ENCODE data around the gene VRTN. TPM values are rescaled to one million over a fixed set of nuclear protein-coding genes. Genes with fewer than 3 reads are reported as not detected.

The VRTN gene
- total RNA-seq, 3 donors from 2014 or later, result not detected

- no peaks in the 10 kb centered on the region for H3K9me3 ChIP-seq
- no peak overlapping the region for H3K27ac ChIP-seq
- no peaks in the 10 kb centered on the region for H3K36me3 ChIP-seq
- TF ChIP-seq POLR2A (IDR thresholded peaks at IDR 0.05) (no peak), POLR2AphosphoS5 (IDR thresholded peaks at IDR 0.05) (no peak), CTCF (IDR thresholded peaks at IDR 0.05) (no peak)
- no peaks in the 10 kb centered on the region for H3K27me3 ChIP-seq
- intact Hi-C loops (cut with DNase I; ENCODE audit: low total_unique reads), result loop anchor here (10.0 kb wide), 1 partner anchor 126 kb away; no protein-coding TSS in a partner anchor
- no peaks in the 10 kb centered on the region for H3K4me1 ChIP-seq
- H3K4me3 ChIP-seq, result no peak overlapping the region
- DNase-seq (ENCODE audit: low spot score in 2 of 2), result no peak
Measured at GRCh38 chr14:74358176-74358829, 10.0 kb downstream of the VRTN start.

GRCh38 chr14:74360163-74360562, 11.9 kb downstream of the VRTN start:
- Histone ChIP-seq H3K36me3 (no peaks in the 10 kb centered on the region), H3K27me3 (no peaks in the 10 kb centered on the region), H3K9me3 (no peaks in the 10 kb centered on the region), H3K4me1 (no peaks in the 10 kb centered on the region), H3K4me3 (no peak overlapping the region), H3K27ac (no peak overlapping the region)
- intact Hi-C loops (cut with DNase I; ENCODE audit: low total_unique reads), result no loop called here
- DNase-seq (ENCODE audit: low spot score in 2 of 2), result no peak
- TF ChIP-seq POLR2A (IDR thresholded peaks at IDR 0.05), result no peak
- TF ChIP-seq CTCF (IDR thresholded peaks at IDR 0.05), result no peak
- no peak for TF ChIP-seq POLR2AphosphoS5 (IDR thresholded peaks at IDR 0.05)

GRCh38 chr14:74362361-74362915, 14.2 kb downstream of the VRTN start:
- intact Hi-C loops (cut with DNase I; ENCODE audit: low total_unique reads), result no loop called here
- DNase-seq (ENCODE audit: low spot score in 2 of 2), result peak; percentile 61 to 72
- H3K4me3 ChIP-seq, result peak overlapping the region in 1 of 3 donors; percentile 26
- no peaks in the 10 kb centered on the region for H3K9me3 ChIP-seq
- TF ChIP-seq CTCF (IDR thresholded peaks at IDR 0.05) (peak; percentile 93 to 95 (median 94)), POLR2AphosphoS5 (IDR thresholded peaks at IDR 0.05) (peak in 1 of 3 donors; percentile 20), POLR2A (IDR thresholded peaks at IDR 0.05) (no peak)
- no peaks in the 10 kb centered on the region for H3K27me3 ChIP-seq
- no peaks in the 10 kb centered on the region for H3K36me3 ChIP-seq
- H3K4me1 ChIP-seq, result no peaks in the 10 kb centered on the region
- H3K27ac ChIP-seq, result no peak overlapping the region

GRCh38 chr14:74364271-74364880, 16.1 kb downstream of the VRTN start:
- no peaks in the 10 kb centered on the region for H3K4me1 ChIP-seq
- intact Hi-C loops (cut with DNase I; ENCODE audit: low total_unique reads), result no loop called here
- TF ChIP-seq POLR2AphosphoS5 (IDR thresholded peaks at IDR 0.05), result no peak
- TF ChIP-seq CTCF (IDR thresholded peaks at IDR 0.05), result no peak
- no peak for TF ChIP-seq POLR2A (IDR thresholded peaks at IDR 0.05)
- H3K36me3 ChIP-seq, result no peaks in the 10 kb centered on the region
- no peak overlapping the region for H3K27ac ChIP-seq
- H3K27me3 ChIP-seq, result no peaks in the 10 kb centered on the region
- H3K4me3 ChIP-seq, result no peak overlapping the region
- DNase-seq (ENCODE audit: low spot score in 2 of 2), result no peak
- H3K9me3 ChIP-seq, result no peaks in the 10 kb centered on the region

GRCh38 chr14:74368026-74368425, 19.8 kb downstream of the VRTN start:
- Histone ChIP-seq H3K27ac (no peak overlapping the region), H3K27me3 (no peaks in the 10 kb centered on the region), H3K4me3 (no peak overlapping the region), H3K9me3 (no peaks in the 10 kb centered on the region), H3K4me1 (no peaks in the 10 kb centered on the region), H3K36me3 (no peaks in the 10 kb centered on the region)
- TF ChIP-seq POLR2A (IDR thresholded peaks at IDR 0.05) (no peak), POLR2AphosphoS5 (IDR thresholded peaks at IDR 0.05) (no peak), CTCF (IDR thresholded peaks at IDR 0.05) (no peak)
- no peak for DNase-seq (ENCODE audit: low spot score in 2 of 2)
- intact Hi-C loops (cut with DNase I; ENCODE audit: low total_unique reads), result no loop called here
